Prostate gland (tissue), 2 donors: ENCODE data around the gene ITGA6.

Experiments
- POLR2A ChIP-seq: fragments of 450-650 bp; IDR thresholded peaks from one replicate; pipeline ENCODE4 v1.6.1; 2016; ENCODE audit warnings: antibody characterized with exemption, mild to moderate bottlenecking
- POLR2AphosphoS5 ChIP-seq: sonication (generic); formaldehyde crosslinking; IDR thresholded peaks from one replicate; pipeline ENCODE4 v1.6.1; 2017; ENCODE audit warnings: antibody characterized with exemption
- TF ChIP-seq, protein P1 (sequence below), 4 experiments: fragments of 200-600 bp in 2 of 4; fragments of 450-650 bp in 2 of 4; sonication (generic) in 2 of 4; IDR thresholded peaks; 1 replicate in 3 of 4; 2 replicates in 1 of 4; pipeline ENCODE4 v1.5.1; 2016 to 2019; ENCODE audit warnings: antibody characterized with exemption in 4 of 4, mild to moderate bottlenecking in 2 of 4, moderate library complexity in 2 of 4

DNA sequence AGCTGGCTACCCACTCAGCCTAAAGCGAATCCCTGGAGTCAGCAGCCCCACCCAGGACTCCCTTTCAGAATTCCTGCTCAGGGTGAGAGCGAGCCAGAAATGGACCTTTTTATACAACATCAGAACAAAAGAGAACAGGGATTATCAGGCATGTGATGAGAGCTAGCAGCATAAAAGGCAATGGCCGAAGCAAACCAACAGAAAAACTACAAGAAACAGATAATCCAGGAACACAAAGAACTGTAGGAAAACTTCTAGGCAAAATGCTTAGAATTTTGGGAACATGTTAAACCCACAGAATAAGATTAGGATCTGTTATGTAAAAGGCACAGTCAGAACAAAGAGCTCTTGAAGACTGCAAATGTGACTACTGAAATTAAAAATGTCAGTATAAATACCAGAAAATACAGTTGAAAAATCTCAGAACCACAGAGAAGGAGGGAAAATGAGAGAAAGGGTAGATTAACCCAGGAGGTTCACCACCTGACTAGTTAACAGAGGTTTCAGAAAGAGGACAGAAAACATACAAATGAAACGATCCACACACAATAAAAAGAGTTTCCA is 31.3 kb downstream of the ITGA6 start:
- TF ChIP-seq, protein P1, sequence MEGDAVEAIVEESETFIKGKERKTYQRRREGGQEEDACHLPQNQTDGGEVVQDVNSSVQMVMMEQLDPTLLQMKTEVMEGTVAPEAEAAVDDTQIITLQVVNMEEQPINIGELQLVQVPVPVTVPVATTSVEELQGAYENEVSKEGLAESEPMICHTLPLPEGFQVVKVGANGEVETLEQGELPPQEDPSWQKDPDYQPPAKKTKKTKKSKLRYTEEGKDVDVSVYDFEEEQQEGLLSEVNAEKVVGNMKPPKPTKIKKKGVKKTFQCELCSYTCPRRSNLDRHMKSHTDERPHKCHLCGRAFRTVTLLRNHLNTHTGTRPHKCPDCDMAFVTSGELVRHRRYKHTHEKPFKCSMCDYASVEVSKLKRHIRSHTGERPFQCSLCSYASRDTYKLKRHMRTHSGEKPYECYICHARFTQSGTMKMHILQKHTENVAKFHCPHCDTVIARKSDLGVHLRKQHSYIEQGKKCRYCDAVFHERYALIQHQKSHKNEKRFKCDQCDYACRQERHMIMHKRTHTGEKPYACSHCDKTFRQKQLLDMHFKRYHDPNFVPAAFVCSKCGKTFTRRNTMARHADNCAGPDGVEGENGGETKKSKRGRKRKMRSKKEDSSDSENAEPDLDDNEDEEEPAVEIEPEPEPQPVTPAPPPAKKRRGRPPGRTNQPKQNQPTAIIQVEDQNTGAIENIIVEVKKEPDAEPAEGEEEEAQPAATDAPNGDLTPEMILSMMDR (IDR thresholded peaks at IDR 0.05): no peak
- TF ChIP-seq POLR2AphosphoS5 (no peak), POLR2A (no peak)
